Sigmoid colon (tissue), 4 donors: ENCODE measurements around the gene FAM174A.

Experiments used
- EP300 ChIP-seq, 4 donors: sonication (generic); formaldehyde crosslinking; IDR thresholded peaks; one replicate each; pipeline ENCODE4 v1.6.1; 2017; ENCODE audit warnings: antibody characterized with exemption in 4 of 4
- TF ChIP-seq, protein P1 (sequence below), 4 experiments: fragments of 450-650 bp in 3 of 4; fragments of 200-600 bp in 1 of 4; IDR thresholded peaks; one replicate each; pipeline ENCODE4 v1.5.1; 2016 to 2019; ENCODE audit warnings: antibody characterized with exemption in 4 of 4, mild to moderate bottlenecking in 3 of 4, moderate library complexity in 2 of 4

DNA sequence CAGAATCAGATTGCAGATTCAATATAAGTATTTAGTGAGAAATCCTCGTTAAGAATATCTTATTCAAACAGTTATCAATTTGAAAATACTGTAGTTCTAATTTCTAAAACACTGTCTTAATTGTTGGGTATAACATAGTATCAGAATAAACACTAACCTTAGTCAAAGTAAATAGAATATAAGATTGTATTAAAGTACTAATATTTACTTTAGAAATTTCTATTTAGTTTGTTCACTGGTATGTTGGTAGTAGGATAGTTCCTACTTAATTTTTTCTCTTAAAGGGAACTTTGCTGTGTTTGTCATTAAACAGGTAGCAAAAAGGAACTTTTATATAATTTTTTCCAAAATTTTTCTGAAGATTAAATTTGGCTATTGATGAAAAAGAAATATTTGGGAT lies 42.3 kb downstream of the FAM174A start:
- TF ChIP-seq, protein P1, sequence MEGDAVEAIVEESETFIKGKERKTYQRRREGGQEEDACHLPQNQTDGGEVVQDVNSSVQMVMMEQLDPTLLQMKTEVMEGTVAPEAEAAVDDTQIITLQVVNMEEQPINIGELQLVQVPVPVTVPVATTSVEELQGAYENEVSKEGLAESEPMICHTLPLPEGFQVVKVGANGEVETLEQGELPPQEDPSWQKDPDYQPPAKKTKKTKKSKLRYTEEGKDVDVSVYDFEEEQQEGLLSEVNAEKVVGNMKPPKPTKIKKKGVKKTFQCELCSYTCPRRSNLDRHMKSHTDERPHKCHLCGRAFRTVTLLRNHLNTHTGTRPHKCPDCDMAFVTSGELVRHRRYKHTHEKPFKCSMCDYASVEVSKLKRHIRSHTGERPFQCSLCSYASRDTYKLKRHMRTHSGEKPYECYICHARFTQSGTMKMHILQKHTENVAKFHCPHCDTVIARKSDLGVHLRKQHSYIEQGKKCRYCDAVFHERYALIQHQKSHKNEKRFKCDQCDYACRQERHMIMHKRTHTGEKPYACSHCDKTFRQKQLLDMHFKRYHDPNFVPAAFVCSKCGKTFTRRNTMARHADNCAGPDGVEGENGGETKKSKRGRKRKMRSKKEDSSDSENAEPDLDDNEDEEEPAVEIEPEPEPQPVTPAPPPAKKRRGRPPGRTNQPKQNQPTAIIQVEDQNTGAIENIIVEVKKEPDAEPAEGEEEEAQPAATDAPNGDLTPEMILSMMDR (IDR thresholded peaks at IDR 0.05): no peak
- no peak for TF ChIP-seq EP300 (IDR thresholded peaks at IDR 0.05)
